Measurements from ENCODE around the gene NINJ2. TPM values are rescaled to one million over a fixed set of nuclear protein-coding genes. Genes with fewer than 3 reads are reported as not detected.

The NINJ2 gene
- polyA plus RNA-seq, 3 donors = 1.4 to 30.5 (median 19.5) TPM

- WGBS, 3 donors = 74 to 80% (median 78%) methylated on average over 7 of the region's 7 CpGs
- H3K27ac ChIP-seq (ENCODE audit: low read depth, low read length) = no peak overlapping the region
These were observed 61.1 kb downstream of the NINJ2 start for GRCh38 chr12:601976-602699.

GRCh38 chr12:599756-600155 lies 63.5 kb downstream of the NINJ2 start:
- H3K27ac ChIP-seq (ENCODE audit: low read depth, low read length) = no peak overlapping the region
- 94 to 96% (median 95%) methylated on average over 13 of the region's 13 CpGs for WGBS, 3 donors

DNA sequence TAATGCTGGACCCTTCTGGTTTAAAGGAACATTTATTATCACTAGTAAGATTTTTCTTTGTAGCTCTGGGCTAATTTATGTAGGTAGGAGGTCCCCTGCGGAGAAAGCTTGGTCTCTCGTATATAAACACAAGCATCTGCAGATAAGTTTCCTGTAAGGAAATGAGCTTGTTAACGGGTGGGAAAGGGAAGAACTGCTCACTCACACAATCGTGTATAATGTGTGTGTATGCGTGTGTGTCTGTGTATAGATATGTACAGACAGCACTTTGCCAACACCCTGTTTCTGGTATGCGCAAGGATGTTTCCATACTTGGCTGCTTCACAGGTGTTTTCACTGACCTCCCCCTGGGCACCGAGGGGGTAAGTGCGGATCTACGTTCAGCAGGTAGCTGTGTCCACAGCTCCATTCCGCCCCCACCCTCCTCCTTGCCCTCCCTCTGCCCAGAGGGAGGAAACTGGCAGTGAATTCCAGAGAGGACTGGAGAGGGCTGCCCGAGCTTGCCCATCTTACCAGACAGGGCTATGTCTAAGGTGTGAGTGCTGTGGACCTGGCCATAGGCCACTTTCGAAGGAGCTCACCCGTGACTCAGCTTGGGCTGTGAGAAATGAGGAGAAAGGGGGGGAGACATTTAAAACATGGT lies 65.2 kb downstream of the NINJ2 start:
- 33 to 68% (median 47%) methylated on average over 13 of the region's 13 CpGs for WGBS, 3 donors
- no peak overlapping the region for H3K27ac ChIP-seq (ENCODE audit: low read depth, low read length)

- H3K27ac ChIP-seq (ENCODE audit: low read depth, low read length) = no peak overlapping the region
- WGBS, 3 donors = 82 to 92% (median 85%) methylated on average over 7 of the region's 7 CpGs
These were observed 69.6 kb downstream of the NINJ2 start for GRCh38 chr12:593396-594270.

GRCh38 chr12:592024-592505 lies 71.2 kb downstream of the NINJ2 start:
- no peak overlapping the region for H3K27ac ChIP-seq (ENCODE audit: low read depth, low read length)
- 59 to 85% (median 84%) methylated on average over 11 of the region's 11 CpGs for WGBS, 3 donors

GRCh38 chr12:591167-592023 lies 71.8 kb downstream of the NINJ2 start:
- WGBS, 3 donors = 28 to 45% (median 39%) methylated on average over 16 of the region's 16 CpGs
- no peak overlapping the region for H3K27ac ChIP-seq (ENCODE audit: low read depth, low read length)

DNA sequence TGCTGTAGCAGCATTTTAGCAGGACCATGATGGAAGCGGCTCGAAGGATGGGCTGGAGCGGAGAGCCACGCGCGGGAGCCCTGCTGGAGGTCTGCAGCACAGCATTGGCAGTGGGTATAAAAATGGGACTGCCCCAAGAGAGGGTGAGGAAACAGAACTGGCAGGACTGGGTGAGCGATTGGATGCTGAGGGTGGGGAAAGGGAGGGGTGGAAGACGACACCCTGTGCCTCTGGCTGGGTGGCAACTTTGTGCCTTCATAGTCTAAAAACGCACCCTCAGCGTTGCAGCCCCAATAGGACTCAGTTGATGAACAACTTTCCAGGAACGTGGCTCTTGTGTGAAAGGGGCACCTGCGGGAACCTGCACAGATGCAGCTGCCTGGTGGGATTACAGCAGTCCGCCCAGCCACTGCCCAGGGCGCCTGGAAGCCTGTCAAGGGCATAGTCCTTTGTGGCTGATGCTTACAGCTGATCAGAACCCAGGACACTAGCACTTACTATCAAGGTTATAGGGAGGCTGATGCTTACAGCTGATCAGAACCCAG lies 73.0 kb downstream of the NINJ2 start:
- WGBS, 3 donors = 71 to 89% (median 83%) methylated on average over 14 of the region's 14 CpGs
- H3K27ac ChIP-seq (ENCODE audit: low read depth, low read length) = no peak overlapping the region

DNA sequence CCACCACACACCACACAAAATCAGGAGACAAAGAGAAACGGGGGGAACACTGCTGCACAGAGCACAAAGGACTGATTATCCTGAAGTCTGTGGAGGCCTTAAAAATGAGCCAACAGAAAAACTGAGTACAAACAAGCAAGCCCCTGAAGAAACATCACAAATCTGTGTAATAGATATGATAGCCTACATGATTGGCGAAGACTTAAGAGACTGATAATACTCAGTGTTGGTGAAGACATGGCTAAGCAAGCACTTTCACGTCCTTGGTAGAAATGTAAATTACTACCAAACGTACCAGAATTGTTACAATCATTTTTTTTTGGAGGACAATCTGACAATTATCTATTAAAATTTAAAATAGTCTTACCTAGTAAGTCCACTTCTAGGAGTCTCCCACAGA lies 74.6 kb downstream of the NINJ2 start:
- WGBS, 3 donors = 97 to 99% (median 98%) methylated on average over 4 of the region's 4 CpGs
- H3K27ac ChIP-seq (ENCODE audit: low read depth, low read length) = no peak overlapping the region

GRCh38 chr12:588024-588322 lies 75.3 kb downstream of the NINJ2 start:
- WGBS, 3 donors = 88 to 91% (median 90%) methylated on average over 9 to 10 of the region's 10 CpGs
- H3K27ac ChIP-seq (ENCODE audit: low read depth, low read length) = no peak overlapping the region

DNA sequence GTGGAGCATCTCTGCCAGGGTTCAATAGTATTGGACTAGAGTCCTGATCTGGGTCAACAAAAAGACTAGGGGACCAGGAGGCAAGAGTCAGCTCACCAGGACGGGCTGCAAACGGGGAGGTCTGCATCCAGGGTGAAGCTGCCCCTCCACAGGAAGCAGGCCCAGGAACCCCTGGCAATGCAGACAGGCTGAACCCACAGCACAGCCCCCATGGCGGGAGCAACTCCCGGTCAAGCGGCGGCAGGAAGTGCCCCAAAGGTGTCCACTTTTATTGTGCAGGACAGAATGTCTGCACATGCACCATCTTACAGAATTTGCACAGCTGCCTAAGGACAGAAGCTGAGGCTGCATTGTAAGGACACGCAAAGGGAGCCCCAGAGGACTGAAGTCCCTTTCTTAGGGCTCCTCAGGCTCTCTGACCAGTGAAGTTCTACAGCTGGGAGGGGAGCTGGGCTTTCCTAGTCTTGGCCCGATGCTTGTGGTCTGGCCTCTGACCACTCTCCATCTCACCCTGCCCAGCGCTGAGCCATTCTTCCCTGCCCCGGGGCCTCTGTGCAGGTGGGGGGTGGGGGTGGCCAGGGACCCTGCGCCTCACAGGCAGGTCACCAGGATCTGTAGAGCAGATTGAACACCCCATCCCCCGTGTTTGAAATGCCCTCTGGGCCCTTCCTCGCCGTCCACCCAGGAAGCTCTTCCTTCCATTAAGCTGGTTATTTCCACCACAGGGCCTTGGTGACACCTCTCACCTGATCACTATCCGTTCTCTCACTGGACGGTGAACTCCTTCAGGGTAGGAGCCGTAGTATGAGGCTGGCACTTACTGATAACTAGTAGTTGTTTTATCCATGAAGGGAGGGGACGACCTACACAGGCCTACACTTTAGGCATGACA lies 75.9 kb downstream of the NINJ2 start:
- 82 to 89% (median 84%) methylated on average over 18 of the region's 18 CpGs for WGBS, 3 donors
- no peak overlapping the region for H3K27ac ChIP-seq (ENCODE audit: low read depth, low read length)

GRCh38 chr12:586318-587071 lies 76.8 kb downstream of the NINJ2 start:
- 89 to 91% (median 90%) methylated on average over 16 of the region's 16 CpGs for WGBS, 3 donors
- H3K27ac ChIP-seq (ENCODE audit: low read depth, low read length) = no peak overlapping the region

DNA sequence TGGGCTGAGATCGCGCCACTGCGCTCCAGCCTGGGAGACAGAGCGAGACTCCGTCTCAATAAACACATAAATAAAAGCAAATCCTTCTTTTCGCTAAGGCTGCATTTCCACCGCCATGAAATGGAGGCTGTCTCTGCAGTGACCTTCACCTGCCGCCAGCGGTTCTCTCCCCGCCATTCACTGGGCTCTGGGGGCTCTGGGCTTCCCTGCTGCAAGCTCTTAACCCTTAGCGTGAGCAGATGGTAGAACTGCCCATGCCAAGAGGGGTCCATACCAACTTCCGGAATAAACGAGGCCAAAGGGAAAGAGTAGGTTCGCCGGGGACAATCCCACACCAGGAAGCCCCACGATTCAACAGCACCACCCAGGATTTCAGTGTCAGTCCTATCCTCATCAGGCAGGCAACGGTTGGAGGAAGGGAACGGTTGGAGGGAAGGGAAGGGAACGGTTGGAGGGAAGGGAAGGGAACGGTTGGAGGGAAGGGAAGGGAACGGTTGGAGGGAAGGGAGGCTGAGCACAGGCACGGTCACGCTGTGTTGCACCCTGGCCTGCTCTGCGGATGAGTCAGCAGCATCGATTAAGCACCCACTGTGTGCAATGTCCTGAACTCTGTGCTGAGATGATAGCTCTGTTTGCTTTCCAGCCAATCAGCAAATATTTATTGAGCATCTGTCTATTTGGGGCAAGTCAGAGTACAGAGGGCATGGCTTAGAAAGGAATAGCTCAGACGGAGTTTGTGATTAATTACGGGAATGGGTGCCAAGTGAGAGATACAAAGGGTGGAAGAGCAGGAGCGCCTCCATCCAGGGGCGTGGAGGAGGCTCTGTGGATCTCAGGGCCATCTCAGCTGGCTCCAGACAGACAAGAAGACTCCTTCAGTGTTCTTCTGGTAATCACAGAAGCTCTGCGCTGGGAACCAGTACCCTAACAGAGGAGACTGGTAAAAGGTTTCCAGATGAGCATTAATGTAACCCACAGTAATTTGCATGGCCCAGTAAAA lies 77.9 kb downstream of the NINJ2 start:
- 76 to 88% (median 83%) methylated on average over 30 of the region's 30 CpGs for WGBS, 3 donors
- H3K27ac ChIP-seq (ENCODE audit: low read depth, low read length) = no peak overlapping the region

DNA sequence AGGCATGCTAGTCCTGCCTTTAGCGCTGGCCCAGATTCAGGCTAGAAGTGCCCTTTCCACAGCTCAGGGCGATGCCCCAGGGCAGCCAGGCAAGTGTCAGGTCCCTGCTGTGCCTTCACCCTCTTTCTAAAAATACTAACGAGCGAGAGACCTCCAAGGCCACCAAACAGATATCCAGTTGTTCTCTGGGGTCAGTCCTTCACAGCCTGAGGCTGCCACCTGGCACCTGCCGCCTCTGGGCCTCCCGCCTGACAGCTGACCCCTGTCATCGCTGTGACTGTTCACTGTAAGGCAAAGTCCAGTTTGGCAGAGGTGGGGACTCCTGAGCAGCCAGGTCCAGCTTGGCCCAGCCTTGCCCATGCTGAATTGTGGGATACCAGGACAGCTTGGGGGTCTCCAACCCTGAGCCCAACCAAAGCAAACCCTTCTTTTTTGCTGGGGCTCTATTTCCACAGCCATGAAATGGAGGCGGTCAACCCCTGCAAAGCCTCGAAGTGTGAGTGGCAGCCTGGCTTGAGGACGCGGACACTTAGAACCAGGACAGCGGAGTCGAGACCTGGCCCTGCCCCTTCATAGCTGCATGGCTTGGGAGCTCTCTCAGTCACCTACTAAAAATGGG lies 79.9 kb downstream of the NINJ2 start:
- no peak overlapping the region for H3K27ac ChIP-seq (ENCODE audit: low read depth, low read length)
- WGBS, 3 donors = 48 to 78% (median 76%) methylated on average over 13 of the region's 13 CpGs

GRCh38 chr12:581746-582145 lies 81.5 kb downstream of the NINJ2 start:
- H3K27ac ChIP-seq (ENCODE audit: low read depth, low read length) = no peak overlapping the region
- 81 to 84% (median 82%) methylated on average over 9 of the region's 9 CpGs for WGBS, 3 donors

- WGBS, 3 donors = 95 to 100% (median 96%) methylated on average over 5 of the region's 5 CpGs
- no peak overlapping the region for H3K27ac ChIP-seq (ENCODE audit: low read depth, low read length)
These were observed 81.9 kb downstream of the NINJ2 start for GRCh38 chr12:581321-581720.
